ENCODE results near the gene CNR1. TPM values are rescaled to one million over a fixed set of nuclear protein-coding genes. Genes with fewer than 3 reads are reported as not detected.

CNR1 gene
- total RNA-seq, 4 donors from 2014 or later = 0.38 to 7.2 (median 2.7) TPM

GRCh38 chr6:88124925-88125557, 41.1 kb downstream of the CNR1 start:
- no peak for DNase-seq
- TF ChIP-seq CTCF (IDR thresholded peaks at IDR 0.05) (no peak), POLR2A (IDR thresholded peaks at IDR 0.05) (no peak)
- WGBS, 2 donors = 55 to 70% methylated on average over 2 to 3 of the region's 3 CpGs
- Histone ChIP-seq H3K27ac (no peak overlapping the region), H3K27me3 (no peaks in the 10 kb centered on the region), H3K36me3 (no peaks in the 10 kb centered on the region), H3K4me3 (no peak overlapping the region), H3K4me1 (no peaks in the 10 kb centered on the region), H3K9me3 (peaks cover 0 to 12% (median 11%) of the 10 kb centered on the region in 3 donors)
- intact Hi-C loops (cut with DNase I) = no loop called here

DNA sequence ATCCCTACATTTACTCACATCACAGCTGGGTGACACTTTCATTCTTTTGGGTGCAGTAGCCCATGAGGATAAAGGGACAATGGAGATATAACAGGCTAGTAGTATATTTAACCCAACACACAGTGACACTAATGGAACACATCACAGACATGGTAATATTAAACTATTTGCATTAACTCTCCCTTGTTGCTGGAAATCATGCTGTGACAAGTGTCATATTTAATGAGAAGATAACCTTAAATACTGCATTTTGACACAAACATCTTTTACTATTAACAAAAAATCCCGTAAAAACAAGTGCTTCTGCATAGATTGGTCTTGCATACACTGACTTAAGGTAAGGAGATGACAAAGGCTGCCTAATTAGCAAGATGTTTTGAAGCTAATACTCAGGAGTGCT, 45.5 kb downstream of the CNR1 start:
- intact Hi-C loops (cut with DNase I) = no loop called here
- 48 to 52% methylated on average over 1 of the region's 1 CpG for WGBS, 2 donors

DNA sequence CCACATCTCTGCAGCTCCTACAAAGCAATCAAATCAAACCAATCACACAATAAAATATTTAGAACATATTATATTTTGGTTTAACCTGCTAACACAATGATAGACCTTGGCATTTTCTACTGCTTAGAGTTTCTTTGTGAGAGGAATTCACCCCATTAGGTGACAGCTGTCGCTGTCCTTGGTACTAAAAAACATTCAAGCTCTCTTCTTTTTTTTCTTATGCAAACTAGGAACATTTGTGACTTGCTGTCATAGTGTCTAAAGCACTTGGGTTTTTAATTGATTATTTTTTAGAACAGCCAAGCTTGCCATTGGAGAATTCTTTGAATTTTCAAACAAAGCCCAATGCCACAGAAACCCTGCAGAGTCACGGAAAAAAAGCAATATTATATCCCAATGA, 46.4 kb downstream of the CNR1 start:
- WGBS, 2 donors = 47 to 48% methylated on average over 2 of the region's 2 CpGs
- H3K4me1 ChIP-seq = no peaks in the 10 kb centered on the region
- TF ChIP-seq POLR2A (IDR thresholded peaks at IDR 0.05) (no peak), CTCF (IDR thresholded peaks at IDR 0.05) (no peak)
- H3K27me3 ChIP-seq = no peaks in the 10 kb centered on the region
- H3K9me3 ChIP-seq = peaks cover 0 to 8% (median 7%) of the 10 kb centered on the region in 3 donors
- intact Hi-C loops (cut with DNase I) = no loop called here
- H3K36me3 ChIP-seq = no peaks in the 10 kb centered on the region
- DNase-seq = no peak
- H3K27ac ChIP-seq = no peak overlapping the region
- H3K4me3 ChIP-seq = no peak overlapping the region

More for the DNA sequence above, 45.5 kb downstream of the CNR1 start:
- TF ChIP-seq POLR2A (IDR thresholded peaks at IDR 0.05) = no peak
- no peaks in the 10 kb centered on the region for H3K4me1 ChIP-seq
- no peaks in the 10 kb centered on the region for H3K27me3 ChIP-seq
- no peak overlapping the region for H3K27ac ChIP-seq
- no peak for DNase-seq
- H3K36me3 ChIP-seq = no peaks in the 10 kb centered on the region
- no peak overlapping the region for H3K4me3 ChIP-seq
- H3K9me3 ChIP-seq = peaks cover 0 to 12% (median 11%) of the 10 kb centered on the region in 3 donors

DNA sequence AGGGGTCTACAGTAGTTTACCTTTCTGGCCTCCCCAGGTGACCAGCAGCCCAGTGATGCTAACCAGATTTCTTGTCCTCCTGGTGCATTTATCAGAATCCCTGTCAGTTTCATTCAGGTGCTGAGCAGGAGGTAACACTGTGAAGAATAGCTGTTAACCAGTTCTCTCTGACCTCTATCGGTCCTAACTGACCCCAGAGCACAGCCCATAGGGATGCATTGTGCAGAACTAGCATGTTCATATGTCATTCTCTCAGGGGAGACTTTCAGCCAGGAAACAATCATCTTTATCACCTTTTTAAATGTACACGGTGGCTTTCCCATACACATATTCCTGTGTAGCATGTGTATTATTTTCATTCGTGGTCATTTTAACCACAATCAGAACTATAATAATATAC, 49.9 kb downstream of the CNR1 start:
- intact Hi-C loops (cut with DNase I) = no loop called here
- no peaks in the 10 kb centered on the region for H3K4me1 ChIP-seq
- 45 to 58% methylated on average over 3 of the region's 3 CpGs for WGBS, 2 donors
- H3K27me3 ChIP-seq = no peaks in the 10 kb centered on the region
- no peaks in the 10 kb centered on the region for H3K9me3 ChIP-seq
- no peaks in the 10 kb centered on the region for H3K36me3 ChIP-seq
- TF ChIP-seq POLR2A (IDR thresholded peaks at IDR 0.05) (no peak), CTCF (IDR thresholded peaks at IDR 0.05) (no peak)
- no peak overlapping the region for H3K27ac ChIP-seq
- DNase-seq = no peak
- H3K4me3 ChIP-seq = no peak overlapping the region

- Histone ChIP-seq H3K27me3 (no peaks in the 10 kb centered on the region), H3K36me3 (no peaks in the 10 kb centered on the region), H3K27ac (no peak overlapping the region), H3K9me3 (no peaks in the 10 kb centered on the region), H3K4me3 (no peak overlapping the region), H3K4me1 (no peaks in the 10 kb centered on the region)
- no peak for DNase-seq
- intact Hi-C loops (cut with DNase I) = no loop called here
- TF ChIP-seq POLR2A (IDR thresholded peaks at IDR 0.05) (no peak), CTCF (IDR thresholded peaks at IDR 0.05) (no peak)
- 21 to 22% methylated on average over 2 of the region's 2 CpGs for WGBS, 2 donors
These were observed 50.8 kb downstream of the CNR1 start for GRCh38 chr6:88115307-88115706.

DNA sequence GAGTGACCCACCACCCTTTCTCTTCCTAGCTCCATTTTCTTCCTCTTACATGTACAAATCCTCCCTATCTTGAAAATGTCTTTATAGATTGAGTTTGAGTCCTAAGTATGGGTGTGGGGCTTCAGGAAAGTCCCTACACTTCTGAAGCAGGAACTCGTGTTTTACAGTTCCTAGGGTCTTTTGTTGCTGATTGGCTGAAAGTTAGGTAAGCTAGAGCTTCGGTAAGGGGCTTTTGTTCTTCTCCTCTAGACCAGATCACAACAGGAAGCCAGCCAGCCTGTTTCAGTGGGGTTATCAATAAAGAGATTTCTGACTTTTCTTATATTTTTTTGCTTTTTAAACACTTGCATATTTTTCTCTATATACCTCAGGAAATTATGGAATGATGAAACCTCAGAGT, 51.3 kb downstream of the CNR1 start:
- intact Hi-C loops (cut with DNase I) = no loop called here
- Histone ChIP-seq H3K9me3 (no peaks in the 10 kb centered on the region), H3K27ac (no peak overlapping the region), H3K36me3 (no peaks in the 10 kb centered on the region), H3K4me1 (no peaks in the 10 kb centered on the region), H3K27me3 (no peaks in the 10 kb centered on the region), H3K4me3 (no peak overlapping the region)
- no peak for DNase-seq
- WGBS, 2 donors = 16 to 26% methylated on average over 2 of the region's 2 CpGs
- TF ChIP-seq POLR2A (IDR thresholded peaks at IDR 0.05) (no peak), CTCF (IDR thresholded peaks at IDR 0.05) (no peak)

Measured in esophagus squamous epithelium (tissue), 5 donors.